HUES48 (cell line): ENCODE results near the gene TGM3.

ENCODE experiments used
- H3K27ac ChIP-seq: one replicate; pipeline ENCODE4 v1.7.0; 2013; ENCODE audit warnings: low read depth, low read length, inconsistent platforms
- H3K27me3 ChIP-seq: 2 replicates; pipeline ENCODE4 v1.6.1; 2013; ENCODE audit warnings: mild to moderate bottlenecking, low read length; ENCODE audit not compliant: control insufficient read depth, insufficient read depth
- H3K36me3 ChIP-seq: 2 replicates; pipeline ENCODE4 v1.6.1; 2013; ENCODE audit warnings: low read length; ENCODE audit not compliant: control insufficient read depth, insufficient read depth
- H3K4me1 ChIP-seq: 2 replicates; pipeline ENCODE4 v1.6.1; 2013; ENCODE audit warnings: mild to moderate bottlenecking, low read length; ENCODE audit not compliant: control insufficient read depth, insufficient read depth
- H3K4me3 ChIP-seq: 2 replicates; pipeline ENCODE4 v1.5.1; 2013; ENCODE audit warnings: mild to moderate bottlenecking, low read depth, low read length
- H3K9ac ChIP-seq: 2 replicates; pipeline ENCODE4 v1.6.1; 2013; ENCODE audit warnings: mild to moderate bottlenecking, low read depth, low read length, moderate library complexity
- H3K9me3 ChIP-seq: 2 replicates; pipeline ENCODE4 v1.6.1; 2013; ENCODE audit warnings: low read length; ENCODE audit not compliant: control insufficient read depth, insufficient read depth

TGM3 gene

GRCh38 chr20:2357114-2357513 lies 61.3 kb downstream of the TGM3 start:
- Histone ChIP-seq H3K9me3 (peaks cover 6% of the 10 kb centered on the region), H3K27me3 (no peaks in the 10 kb centered on the region), H3K9ac (no peak overlapping the region), H3K4me1 (no peaks in the 10 kb centered on the region), H3K27ac (no peak overlapping the region), H3K4me3 (no peak overlapping the region), H3K36me3 (no peaks in the 10 kb centered on the region)

GRCh38 chr20:2358006-2358405 lies 62.2 kb downstream of the TGM3 start:
- no peaks in the 10 kb centered on the region for H3K27me3 ChIP-seq
- no peak overlapping the region for H3K9ac ChIP-seq
- no peak overlapping the region for H3K27ac ChIP-seq
- H3K4me3 ChIP-seq = no peak overlapping the region
- no peaks in the 10 kb centered on the region for H3K4me1 ChIP-seq
- H3K36me3 ChIP-seq = no peaks in the 10 kb centered on the region
- H3K9me3 ChIP-seq = peaks cover 7% of the 10 kb centered on the region

GRCh38 chr20:2361035-2361593 lies 65.3 kb downstream of the TGM3 start:
- Histone ChIP-seq H3K36me3 (no peaks in the 10 kb centered on the region), H3K4me1 (0 out of 2 replicates have a peak, but pooled peaks cover 5% of the 10 kb centered on the region), H3K9me3 (peaks cover 7% of the 10 kb centered on the region), H3K27me3 (no peaks in the 10 kb centered on the region), H3K27ac (no peak overlapping the region), H3K4me3 (no peak overlapping the region), H3K9ac (no peak overlapping the region)

- H3K4me3 ChIP-seq = no peak overlapping the region
- H3K27ac ChIP-seq = no peak overlapping the region
- H3K27me3 ChIP-seq = no peaks in the 10 kb centered on the region
- no peaks in the 10 kb centered on the region for H3K36me3 ChIP-seq
- H3K4me1 ChIP-seq = 0 out of 2 replicates have a peak, but pooled peaks cover 5% of the 10 kb centered on the region
- H3K9ac ChIP-seq = no peak overlapping the region
- H3K9me3 ChIP-seq = peaks cover 7% of the 10 kb centered on the region
These were observed 67.4 kb downstream of the TGM3 start for GRCh38 chr20:2363187-2363586.

- H3K9ac ChIP-seq = no peak overlapping the region
- no peaks in the 10 kb centered on the region for H3K36me3 ChIP-seq
- H3K27ac ChIP-seq = no peak overlapping the region
These were observed 67.8 kb downstream of the TGM3 start for GRCh38 chr20:2363587-2363986.

GRCh38 chr20:2364044-2364443 lies 68.2 kb downstream of the TGM3 start:
- H3K9me3 ChIP-seq = peaks cover 7% of the 10 kb centered on the region
- H3K4me1 ChIP-seq = 0 out of 2 replicates have a peak, but pooled peaks cover 5% of the 10 kb centered on the region
- no peak overlapping the region for H3K9ac ChIP-seq
- H3K27me3 ChIP-seq = no peaks in the 10 kb centered on the region
- H3K27ac ChIP-seq = no peak overlapping the region
- H3K36me3 ChIP-seq = no peaks in the 10 kb centered on the region
- H3K4me3 ChIP-seq = no peak overlapping the region

More at GRCh38 chr20:2363587-2363986, 67.8 kb downstream of the TGM3 start:
- H3K4me3 ChIP-seq = no peak overlapping the region
- 0 out of 2 replicates have a peak, but pooled peaks cover 5% of the 10 kb centered on the region for H3K4me1 ChIP-seq
- H3K9me3 ChIP-seq = peaks cover 7% of the 10 kb centered on the region
- no peaks in the 10 kb centered on the region for H3K27me3 ChIP-seq

- Histone ChIP-seq H3K9me3 (peaks cover 7% of the 10 kb centered on the region), H3K36me3 (no peaks in the 10 kb centered on the region), H3K27me3 (no peaks in the 10 kb centered on the region), H3K4me3 (no peak overlapping the region), H3K4me1 (0 out of 2 replicates have a peak, but pooled peaks cover 5% of the 10 kb centered on the region), H3K27ac (no peak overlapping the region), H3K9ac (no peak overlapping the region)
These were observed 69.3 kb downstream of the TGM3 start for GRCh38 chr20:2365091-2365490.

- Histone ChIP-seq H3K4me1 (0 out of 2 replicates have a peak, but pooled peaks cover 5% of the 10 kb centered on the region), H3K9ac (no peak overlapping the region), H3K9me3 (peaks cover 6% of the 10 kb centered on the region), H3K27ac (no peak overlapping the region), H3K36me3 (no peaks in the 10 kb centered on the region), H3K4me3 (no peak overlapping the region), H3K27me3 (no peaks in the 10 kb centered on the region)
These were observed 69.9 kb downstream of the TGM3 start for GRCh38 chr20:2365666-2366065.

- Histone ChIP-seq H3K36me3 (no peaks in the 10 kb centered on the region), H3K4me3 (no peak overlapping the region), H3K9me3 (no peaks in the 10 kb centered on the region), H3K4me1 (0 out of 2 replicates have a peak, but pooled peaks cover 2% of the 10 kb centered on the region), H3K9ac (no peak overlapping the region), H3K27ac (no peak overlapping the region), H3K27me3 (no peaks in the 10 kb centered on the region)
These were observed 72.8 kb downstream of the TGM3 start for GRCh38 chr20:2368621-2369020.

GRCh38 chr20:2373098-2373497 lies 77.3 kb downstream of the TGM3 start:
- H3K4me1 ChIP-seq = no peaks in the 10 kb centered on the region
- H3K4me3 ChIP-seq = no peak overlapping the region

GRCh38 chr20:2374346-2375125 lies 78.7 kb downstream of the TGM3 start:
- Histone ChIP-seq H3K9ac (no peak overlapping the region), H3K36me3 (no peaks in the 10 kb centered on the region), H3K9me3 (no peaks in the 10 kb centered on the region), H3K4me1 (peaks cover 3% of the 10 kb centered on the region), H3K27me3 (no peaks in the 10 kb centered on the region), H3K4me3 (no peak overlapping the region), H3K27ac (no peak overlapping the region)

More at GRCh38 chr20:2373098-2373497, 77.3 kb downstream of the TGM3 start:
- Histone ChIP-seq H3K27me3 (no peaks in the 10 kb centered on the region), H3K9ac (no peak overlapping the region), H3K9me3 (no peaks in the 10 kb centered on the region), H3K36me3 (no peaks in the 10 kb centered on the region), H3K27ac (no peak overlapping the region)
